Ovary (tissue), 9 donors: ENCODE data around the gene PYM1. TPM values are rescaled to one million over a fixed set of nuclear protein-coding genes. Genes with fewer than 3 reads are reported as not detected.

Experiments used
- DNase-seq, 5 donors: peaks; one replicate each; pipeline ENCODE4 v3.0.0-alpha.2; 2019 to 2020
- H3K27ac ChIP-seq, 2 donors: fragments of 200-600 bp; one replicate each; pipeline versions ENCODE4 v1.5.1 to v1.8.0; 2019 to 2022
- H3K27me3 ChIP-seq: fragments of 200-600 bp; one replicate; pipeline ENCODE4 v1.8.0; 2022
- H3K36me3 ChIP-seq: fragments of 200-600 bp; sonication (generic); one replicate; pipeline ENCODE4 v1.5.1; 2019
- H3K4me1 ChIP-seq: one replicate; pipeline ENCODE4 v1.8.1; 2013; ENCODE audit warnings: mild to moderate bottlenecking, moderate library complexity; ENCODE audit not compliant: insufficient read depth
- H3K4me3 ChIP-seq: fragments of 200-600 bp; sonication (generic); one replicate; pipeline ENCODE4 v1.5.1; 2017
- H3K9me3 ChIP-seq, 2 donors: fragments of 200-600 bp in 1 of 2; sonication (generic) in 1 of 2; one replicate each; pipeline versions ENCODE4 v1.5.1 to v1.8.1; 2013 to 2019; ENCODE audit warnings: mild to moderate bottlenecking in 1 of 2, moderate library complexity in 1 of 2
- CTCF ChIP-seq, 3 donors: fragments of 450-650 bp in 2 of 3; fragments of 200-600 bp in 1 of 3; IDR thresholded peaks; one replicate each; pipeline versions ENCODE4 v1.5.1 to v1.8.0; 2016 to 2022; ENCODE audit warnings: antibody characterized with exemption in 3 of 3, mild to moderate bottlenecking in 1 of 3
- EP300 ChIP-seq: sonication (generic); formaldehyde crosslinking; IDR thresholded peaks from one replicate; pipeline ENCODE4 v1.6.1; 2017; ENCODE audit warnings: antibody characterized with exemption
- POLR2A ChIP-seq: fragments of 450-650 bp; IDR thresholded peaks from one replicate; pipeline ENCODE4 v1.6.1; 2017; ENCODE audit warnings: antibody characterized with exemption, mild to moderate bottlenecking, moderate library complexity
- WGBS, 3 donors: extraction: QIAGEN DNeasy Blood & Tissue Kit in 1 of 3; methylation state at CpG; one replicate each; pipeline versions ENCODE4 v1.1.5 to v1.1.7; 2013 to 2017; 5-methylcytosine and 5-hydroxymethylcytosine counted together
- intact Hi-C, 4 donors: fragments of 100-400 bp; cut with DNase I; formaldehyde crosslinking; loops; one replicate each; pipeline versions ENCODE4 v1.11.0 to v1.15.1; 2022 to 2023
- polyA plus RNA-seq, 2 donors: library from polyadenylated mRNA; stranded (reverse); fragments of 200-250 nt in 1 of 2; fragments of 350-450 nt in 1 of 2; fragmentation: Illumina TruSeq in 1 of 2; extraction: RNeasy Lipid Tissue Mini Kit (QIAGEN cat#74804) in 1 of 2; gene quantifications; one replicate each; pipeline ENCODE4 v1.2.3, GENCODE V29; 2013 to 2014
- total RNA-seq, 7 donors: library from RNA; depleted of rRNA in 2 of 7; stranded (reverse); fragments of >200 nt in 2 of 7; fragmentation: NEBNext Ultra II Directional in 3 of 7; extraction: Animal tissue kit (Norgen Biotek cat#: 25700) in 3 of 7; gene quantifications; one replicate each; pipeline versions ENCODE4 v1.1.0 to v1.2.4, GENCODE V29; 2016 to 2023
- donor health status: DM: no; HTN: no; CAD: no; lungs with moderate emphysema.
- donor health status: DM: no; HTN: no; CAD: no.
- donor health status: Bipolar disorder and iron deficiency.
- donor health status: DM: yes; HTN: yes; CAD: no.
- donor health status: DM: no; HTN: no; CAD: no.
- donor health status: DM: yes; HTN: yes; CAD: no.

The PYM1 gene
- total and polyA plus RNA-seq, 9 donors = 18.9 to 25.7 (median 21.9) TPM

- peak in 4 of 5 donors; percentile 30 to 57 (median 42) for DNase-seq
- Histone ChIP-seq H3K36me3 (no peaks in the 10 kb centered on the region), H3K4me3 (peak overlapping the region; percentile 83), H3K27me3 (no peaks in the 10 kb centered on the region), H3K4me1 (peaks cover 17% of the 10 kb centered on the region), H3K9me3 (no peaks in the 10 kb centered on the region), H3K27ac (peak overlapping the region; percentile 13 to 40)
- WGBS, 3 donors = 6 to 8% (median 7%) methylated on average over 10 of the region's 10 CpGs
- TF ChIP-seq POLR2A = no peak
- no peak for TF ChIP-seq EP300
- TF ChIP-seq CTCF (IDR thresholded peaks at IDR 0.05) = no peak
- intact Hi-C loops = loop anchor here in 3 of 4 donors (5.0 kb wide), 4 partner anchors 41 to 194 kb away; partner anchors contain the start of genes GDF11 (in 1 of the 3) and RAB5B (in 1 of the 3)
Measured at GRCh38 chr12:55931317-55931779, 3.7 kb upstream of the PYM1 start.

- intact Hi-C loops = loop anchor here in 3 of 4 donors (5.0 kb wide), 4 partner anchors 41 to 194 kb away; partner anchors contain the start of genes GDF11 (in 1 of the 3) and RAB5B (in 1 of the 3)
- Histone ChIP-seq H3K36me3 (no peaks in the 10 kb centered on the region), H3K9me3 (no peaks in the 10 kb centered on the region), H3K27ac (peak within 1 kb of the TSS; percentile 13 to 40), H3K27me3 (no peaks in the 10 kb centered on the region), H3K4me3 (peak within 1 kb of the TSS; percentile 83), H3K4me1 (peaks cover 20% of the 10 kb centered on the region)
- DNase-seq = peak; percentile 24 to 54 (median 41)
- TF ChIP-seq EP300 = no peak
- no peak for TF ChIP-seq POLR2A
- TF ChIP-seq CTCF (IDR thresholded peaks at IDR 0.05) = peak in 2 of 3 donors; percentile 45 to 59
- WGBS, 3 donors = 35 to 41% (median 39%) methylated on average over 3 of the region's 3 CpGs
Measured at GRCh38 chr12:55930771-55931316, 3.1 kb upstream of the PYM1 start, which contains the start of gene DGKA. DGKA (plus strand) TSS chr12:55931162; CDS start chr12:55936504, 5,342 bp downstream.

- no peak for DNase-seq
- H3K27me3 ChIP-seq = no peaks in the 10 kb centered on the region
- no peaks in the 10 kb centered on the region for H3K36me3 ChIP-seq
- H3K27ac ChIP-seq = no peak overlapping the region
- TF ChIP-seq EP300 = no peak
- no peak for TF ChIP-seq POLR2A
- no peak for TF ChIP-seq CTCF (IDR thresholded peaks at IDR 0.05)
- WGBS, 3 donors = 64 to 68% (median 67%) methylated on average over 8 of the region's 8 CpGs
- H3K4me3 ChIP-seq = no peak overlapping the region
- intact Hi-C loops = loop anchor here (5.0 kb wide), 4 partner anchors 97 to 202 kb away; partner anchors contain the start of genes DNAJC14 (in 2 of the 4) and CD63 (in 1 of the 4)
- H3K4me1 ChIP-seq = peaks cover 18% of the 10 kb centered on the region
- H3K9me3 ChIP-seq = no peaks in the 10 kb centered on the region
Measured at GRCh38 chr12:55929306-55929791, 1.7 kb upstream of the PYM1 start.

GRCh38 chr12:55926738-55927587 lies 731 bp downstream of the PYM1 start:
- H3K27ac ChIP-seq = peak overlapping the region; percentile 80 to 94
- no peaks in the 10 kb centered on the region for H3K9me3 ChIP-seq
- WGBS, 3 donors = 0 to 1% (median 0%) methylated on average over 42 of the region's 42 CpGs
- H3K4me1 ChIP-seq = peaks cover 16% of the 10 kb centered on the region
- intact Hi-C loops = loop anchor here (5.0 kb wide), 4 partner anchors 95 to 200 kb away; partner anchors contain the start of genes DNAJC14 (in 2 of the 4) and CD63 (in 1 of the 4)
- DNase-seq = peak; percentile 84 to 93 (median 93)
- TF ChIP-seq CTCF (IDR thresholded peaks at IDR 0.05) (peak; percentile 63 to 71 (median 68)), POLR2A (peak; percentile 79), EP300 (no peak)
- no peaks in the 10 kb centered on the region for H3K36me3 ChIP-seq
- H3K27me3 ChIP-seq = no peaks in the 10 kb centered on the region
- peak overlapping the region; percentile 87 for H3K4me3 ChIP-seq
